H9 (cell line): ENCODE results near the gene RYR3. TPM values are rescaled to one million over a fixed set of nuclear protein-coding genes. Genes with fewer than 3 reads are reported as not detected.

Experiments
- DNase-seq: peaks from one replicate; pipeline ENCODE4 v3.0.0-alpha.2; 2017
- H2AFZ ChIP-seq: one replicate; pipeline ENCODE4 v1.6.1; 2013; ENCODE audit warnings: mild to moderate bottlenecking, low read length, control low read depth, moderate library complexity
- H2AK5ac ChIP-seq: 2 replicates; pipeline ENCODE4 v1.6.1; 2013; ENCODE audit warnings: low read length, control low read depth, mixed read lengths; ENCODE audit not compliant: insufficient read length
- H2BK120ac ChIP-seq: one replicate; pipeline ENCODE4 v1.6.1; 2013; ENCODE audit warnings: low read depth, mild to moderate bottlenecking, low read length, control low read depth, inconsistent platforms; ENCODE audit not compliant: poor library complexity, severe bottlenecking
- H2BK12ac ChIP-seq: 2 replicates; pipeline ENCODE4 v1.6.1; 2013; ENCODE audit warnings: low read length, control low read depth, mixed read lengths, low read depth; ENCODE audit not compliant: insufficient read length
- H2BK15ac ChIP-seq: 2 replicates; pipeline ENCODE4 v1.6.1; 2013; ENCODE audit warnings: low read depth, low read length, control low read depth
- H2BK20ac ChIP-seq: one replicate; pipeline ENCODE4 v1.6.1; 2013; ENCODE audit warnings: low read depth, mild to moderate bottlenecking, low read length, control low read depth, inconsistent platforms; ENCODE audit not compliant: poor library complexity, severe bottlenecking
- H2BK5ac ChIP-seq: 2 replicates; pipeline ENCODE4 v1.6.1; 2013; ENCODE audit warnings: low read length, control low read depth, mixed read lengths; ENCODE audit not compliant: insufficient read length
- H3K14ac ChIP-seq: 2 replicates; pipeline ENCODE4 v1.6.1; 2013; ENCODE audit warnings: low read length, control low read depth; ENCODE audit not compliant: insufficient read depth
- H3K18ac ChIP-seq: 2 replicates; pipeline ENCODE4 v1.6.1; 2013; ENCODE audit warnings: low read depth, mild to moderate bottlenecking, mixed read lengths, low read length, control low read depth; ENCODE audit not compliant: insufficient read length
- H3K23ac ChIP-seq: 2 replicates; pipeline ENCODE4 v1.6.1; 2013; ENCODE audit warnings: low read length, control low read depth, mixed read lengths, low read depth; ENCODE audit not compliant: insufficient read length
- H3K23me2 ChIP-seq: 2 replicates; pipeline ENCODE4 v1.6.1; 2013; ENCODE audit warnings: low read depth, mild to moderate bottlenecking, mixed read lengths, low read length, control low read depth; ENCODE audit not compliant: insufficient read length, poor library complexity, severe bottlenecking
- H3K27ac ChIP-seq: 2 replicates; pipeline ENCODE4 v1.5.1; 2013; ENCODE audit warnings: low read length, control low read depth, mixed read lengths, low read depth; ENCODE audit not compliant: insufficient read length
- H3K27me3 ChIP-seq: 2 replicates; pipeline ENCODE4 v1.6.1; 2013; ENCODE audit warnings: low read length, control low read depth, inconsistent platforms; ENCODE audit not compliant: insufficient read depth
- H3K4ac ChIP-seq: 2 replicates; pipeline ENCODE4 v1.6.1; 2013; ENCODE audit warnings: low read depth, mild to moderate bottlenecking, control low read depth, inconsistent platforms, low read length, moderate library complexity
- H3K4me1 ChIP-seq: 2 replicates; pipeline ENCODE4 v1.6.1; 2013; ENCODE audit warnings: low read length, control low read depth, inconsistent platforms; ENCODE audit not compliant: insufficient read depth
- H3K4me2 ChIP-seq: 2 replicates; pipeline ENCODE4 v1.6.1; 2013; ENCODE audit warnings: low read length, control low read depth, mixed read lengths; ENCODE audit not compliant: insufficient read length, insufficient read depth
- H3K56ac ChIP-seq: 2 replicates; pipeline ENCODE4 v1.6.1; 2013; ENCODE audit warnings: low read depth, mild to moderate bottlenecking, mixed read lengths, low read length, control low read depth; ENCODE audit not compliant: insufficient read length
- H3K79me1 ChIP-seq: 2 replicates; pipeline ENCODE4 v1.6.1; 2013; ENCODE audit warnings: low read depth, mild to moderate bottlenecking, moderate library complexity, low read length, control low read depth, inconsistent platforms; ENCODE audit not compliant: insufficient read depth, poor library complexity, severe bottlenecking
- H3K79me2 ChIP-seq: 2 replicates; pipeline ENCODE4 v1.6.1; 2013; ENCODE audit warnings: low read length, control low read depth, inconsistent platforms; ENCODE audit not compliant: insufficient read depth
- H3K9ac ChIP-seq: 2 replicates; pipeline ENCODE4 v1.6.1; 2013; ENCODE audit warnings: low read length, control low read depth, mixed read lengths; ENCODE audit not compliant: insufficient read length; ENCODE audit errors: extremely low read depth
- H3K9me3 ChIP-seq: one replicate; pipeline ENCODE4 v1.6.1; 2013; ENCODE audit warnings: low read depth, low read length, inconsistent platforms; ENCODE audit not compliant: control insufficient read depth
- H3T11ph ChIP-seq: one replicate; pipeline ENCODE4 v1.6.1; 2013; ENCODE audit warnings: mild to moderate bottlenecking, low read length, control low read depth, inconsistent platforms
- H4K20me1 ChIP-seq: one replicate; pipeline ENCODE4 v1.6.1; 2013; ENCODE audit not compliant: control insufficient read depth, insufficient read length, insufficient read depth
- H4K5ac ChIP-seq: 2 replicates; pipeline ENCODE4 v1.6.1; 2013; ENCODE audit warnings: low read depth, mild to moderate bottlenecking, mixed read lengths, low read length, control low read depth; ENCODE audit not compliant: insufficient read length
- H4K8ac ChIP-seq: replicated peaks from 2 replicates; pipeline ENCODE4 v1.6.1; 2013; ENCODE audit warnings: low read length, control low read depth, mixed read lengths, low read depth; ENCODE audit not compliant: insufficient read length
- H4K91ac ChIP-seq: 2 replicates; pipeline ENCODE4 v1.6.1; 2013; ENCODE audit warnings: low read depth, mild to moderate bottlenecking, moderate library complexity, mixed read lengths, low read length, control low read depth; ENCODE audit not compliant: insufficient read length
- H3K27ac Mint-ChIP-seq, 3 experiments: 2 replicates in 2 of 3; 3 replicates in 1 of 3; pipeline ENCODE4 v1.8.0; 2020 to 2021; ENCODE audit warnings: mixed read lengths in 3 of 3, mild to moderate bottlenecking in 1 of 3, moderate library complexity in 1 of 3
- H3K27me3 Mint-ChIP-seq: 2 replicates; pipeline ENCODE4 v1.8.0; 2021; ENCODE audit warnings: low read depth, mild to moderate bottlenecking, moderate library complexity, mixed read lengths
- H3K36me3 Mint-ChIP-seq, 3 experiments: 2 replicates in 2 of 3; 3 replicates in 1 of 3; pipeline ENCODE4 v1.8.0; 2020 to 2021; ENCODE audit warnings: low read depth in 3 of 3, mixed read lengths in 3 of 3; ENCODE audit not compliant: insufficient read depth in 1 of 3
- H3K4me1 Mint-ChIP-seq, 2 experiments: 2 replicates each; pipeline ENCODE4 v1.8.0; 2020; ENCODE audit warnings: mixed read lengths in 2 of 2
- H3K4me3 Mint-ChIP-seq, 2 experiments: 2 replicates in 1 of 2; 3 replicates in 1 of 2; pipeline ENCODE4 v1.8.0; 2020 to 2021; ENCODE audit warnings: mild to moderate bottlenecking in 2 of 2, mixed read lengths in 2 of 2, moderate library complexity in 1 of 2
- H3K9me3 Mint-ChIP-seq, 2 experiments: 2 replicates in 1 of 2; 3 replicates in 1 of 2; pipeline ENCODE4 v1.8.0; 2020; ENCODE audit warnings: mild to moderate bottlenecking in 2 of 2, mixed read lengths in 2 of 2, moderate library complexity in 1 of 2
- WGBS: extraction: QIAGEN DNeasy Blood & Tissue Kit; methylation state at CpG from one replicate; pipeline ENCODE4 v1.1.7; 2013; ENCODE audit warnings: missing lambda C conversion rate, low lambda C conversion rate, mixed read lengths; ENCODE audit not compliant: insufficient read length; ENCODE audit errors: extremely low coverage; 5-methylcytosine and 5-hydroxymethylcytosine counted together
- total RNA-seq: library from RNA; stranded (reverse); gene quantifications from 2 replicates; pipeline ENCODE4 v1.2.1, GENCODE V29; 2021
- TF ChIP-seq, protein P1 (sequence below): fragments of 200-600 bp; sonication (generic); conservative IDR thresholded peaks from 3 replicates; pipeline ENCODE4 v1.8.0; 2021; ENCODE audit warnings: antibody characterized with exemption, mild to moderate bottlenecking

RYR3 gene
- total RNA-seq, 1 experiment from 2014 or later, result 0.85 TPM

DNA sequence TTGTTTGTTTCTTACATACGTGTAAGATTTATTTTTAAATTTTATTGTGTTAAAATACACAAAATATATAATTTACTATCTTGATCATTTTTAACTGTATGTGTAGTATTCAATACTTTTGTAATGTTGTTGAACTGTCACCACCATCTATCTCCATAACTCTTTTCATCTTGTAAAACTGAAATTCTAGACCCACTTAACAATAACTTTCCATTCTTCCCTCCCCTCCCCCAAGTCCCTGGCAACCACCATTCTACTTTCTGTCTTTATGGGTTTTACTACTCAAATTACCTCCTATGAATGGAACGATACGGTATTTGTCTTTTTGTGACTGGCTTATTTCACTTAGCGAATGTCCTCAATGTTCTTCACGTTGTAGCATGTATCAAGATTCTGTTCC, 395.4 kb downstream of the RYR3 start:
- Histone ChIP-seq H3K4me2 (no peak overlapping the region), H3K79me1 (no peaks in the 10 kb centered on the region), H3K27ac (no peak overlapping the region), H3K4me1 (no peaks in the 10 kb centered on the region), H2BK15ac (no peak overlapping the region), H3K23ac (no peak overlapping the region), H2BK12ac (no peak overlapping the region), H4K20me1 (no peaks in the 10 kb centered on the region), H4K91ac (no peak overlapping the region), H3K27me3 (no peaks in the 10 kb centered on the region; the same call in 1 of the 2 replicates), H3K56ac (no peak overlapping the region), H2BK5ac (no peak overlapping the region), H2AFZ (no peak overlapping the region), H4K8ac (no peak overlapping the region), H3K14ac (no peak overlapping the region), H2AK5ac (no peak overlapping the region), H3K9me3 (peaks cover 9% of the 10 kb centered on the region), H3K79me2 (no peaks in the 10 kb centered on the region), H3T11ph (no peak overlapping the region), H3K18ac (no peak overlapping the region), H2BK20ac (no peak overlapping the region), H3K4ac (no peak overlapping the region), H3K9ac (no peak overlapping the region), H2BK120ac (no peak overlapping the region), H3K23me2 (no peaks in the 10 kb centered on the region), H4K5ac (no peak overlapping the region)
- peaks cover 6% of the 10 kb centered on the region for H3K27me3 Mint-ChIP-seq
- no peak overlapping the region for H3K4me3 Mint-ChIP-seq
- H3K9me3 Mint-ChIP-seq, result peaks cover 21 to 22% of the 10 kb centered on the region in 2 experiments
- H3K27ac Mint-ChIP-seq, result no peak overlapping the region
- TF ChIP-seq, protein P1, sequence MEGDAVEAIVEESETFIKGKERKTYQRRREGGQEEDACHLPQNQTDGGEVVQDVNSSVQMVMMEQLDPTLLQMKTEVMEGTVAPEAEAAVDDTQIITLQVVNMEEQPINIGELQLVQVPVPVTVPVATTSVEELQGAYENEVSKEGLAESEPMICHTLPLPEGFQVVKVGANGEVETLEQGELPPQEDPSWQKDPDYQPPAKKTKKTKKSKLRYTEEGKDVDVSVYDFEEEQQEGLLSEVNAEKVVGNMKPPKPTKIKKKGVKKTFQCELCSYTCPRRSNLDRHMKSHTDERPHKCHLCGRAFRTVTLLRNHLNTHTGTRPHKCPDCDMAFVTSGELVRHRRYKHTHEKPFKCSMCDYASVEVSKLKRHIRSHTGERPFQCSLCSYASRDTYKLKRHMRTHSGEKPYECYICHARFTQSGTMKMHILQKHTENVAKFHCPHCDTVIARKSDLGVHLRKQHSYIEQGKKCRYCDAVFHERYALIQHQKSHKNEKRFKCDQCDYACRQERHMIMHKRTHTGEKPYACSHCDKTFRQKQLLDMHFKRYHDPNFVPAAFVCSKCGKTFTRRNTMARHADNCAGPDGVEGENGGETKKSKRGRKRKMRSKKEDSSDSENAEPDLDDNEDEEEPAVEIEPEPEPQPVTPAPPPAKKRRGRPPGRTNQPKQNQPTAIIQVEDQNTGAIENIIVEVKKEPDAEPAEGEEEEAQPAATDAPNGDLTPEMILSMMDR, result no peak
- peaks cover 10 to 19% (median 12%) of the 10 kb centered on the region in 3 experiments; a peak in 6 of 7 replicates for H3K36me3 Mint-ChIP-seq
- no peak for DNase-seq
- WGBS, result no CpG with 5 or more reads among the region's 5 CpGs
- peaks cover 0 to under 1% of the 10 kb centered on the region in 2 experiments; a peak in 2 of 4 replicates for H3K4me1 Mint-ChIP-seq
